ENCODE data around the gene DLL3.

The DLL3 gene

GRCh38 chr19:39489756-39490155 is 9.0 kb upstream of the DLL3 start:
- no peak for TF ChIP-seq CTCF (IDR thresholded peaks at IDR 0.05; ENCODE audit: insufficient read depth, low read depth, low read length, missing control alignments)
- no peak overlapping the region for H3K4me3 ChIP-seq (ENCODE audit: low read depth, low read length)
- no peak for DNase-seq (ENCODE audit: low read depth)

- no peak overlapping the region for H3K4me3 ChIP-seq (ENCODE audit: low read depth, low read length)
- DNase-seq (ENCODE audit: low read depth), result no peak
- no peak for TF ChIP-seq CTCF (IDR thresholded peaks at IDR 0.05; ENCODE audit: insufficient read depth, low read depth, low read length, missing control alignments)
Measured at GRCh38 chr19:39492225-39492624, 6.5 kb upstream of the DLL3 start.

- TF ChIP-seq CTCF (IDR thresholded peaks at IDR 0.05; ENCODE audit: insufficient read depth, low read depth, low read length, missing control alignments), result no peak
- no peak overlapping the region for H3K4me3 ChIP-seq (ENCODE audit: low read depth, low read length)
- DNase-seq (ENCODE audit: low read depth), result no peak
Measured at GRCh38 chr19:39492788-39493187, 6.0 kb upstream of the DLL3 start.

GRCh38 chr19:39494661-39495060 is 4.1 kb upstream of the DLL3 start:
- no peak for TF ChIP-seq CTCF (IDR thresholded peaks at IDR 0.05; ENCODE audit: insufficient read depth, low read depth, low read length, missing control alignments)
- no peak for DNase-seq (ENCODE audit: low read depth)
- H3K4me3 ChIP-seq (ENCODE audit: low read depth, low read length), result no peak overlapping the region

GRCh38 chr19:39496063-39496462 is 2.7 kb upstream of the DLL3 start:
- DNase-seq (ENCODE audit: low read depth), result no peak
- no peak overlapping the region for H3K4me3 ChIP-seq (ENCODE audit: low read depth, low read length)
- TF ChIP-seq CTCF (IDR thresholded peaks at IDR 0.05; ENCODE audit: insufficient read depth, low read depth, low read length, missing control alignments), result no peak

- no peak for DNase-seq (ENCODE audit: low read depth)
- H3K4me3 ChIP-seq (ENCODE audit: low read depth, low read length), result no peak overlapping the region
- peak; percentile 34 for TF ChIP-seq CTCF (IDR thresholded peaks at IDR 0.05; ENCODE audit: insufficient read depth, low read depth, low read length, missing control alignments)
Measured at GRCh38 chr19:39497701-39497995, 1.1 kb upstream of the DLL3 start.

- DNase-seq (ENCODE audit: low read depth), result peak; percentile 59
- no peak overlapping the region for H3K4me3 ChIP-seq (ENCODE audit: low read depth, low read length)
- no peak for TF ChIP-seq CTCF (IDR thresholded peaks at IDR 0.05; ENCODE audit: insufficient read depth, low read depth, low read length, missing control alignments)
Measured at GRCh38 chr19:39497996-39498797, 550 bp upstream of the DLL3 start.

All from GM12865 (cell line).